Measurements from ENCODE around the gene MRPL28.

DNA sequence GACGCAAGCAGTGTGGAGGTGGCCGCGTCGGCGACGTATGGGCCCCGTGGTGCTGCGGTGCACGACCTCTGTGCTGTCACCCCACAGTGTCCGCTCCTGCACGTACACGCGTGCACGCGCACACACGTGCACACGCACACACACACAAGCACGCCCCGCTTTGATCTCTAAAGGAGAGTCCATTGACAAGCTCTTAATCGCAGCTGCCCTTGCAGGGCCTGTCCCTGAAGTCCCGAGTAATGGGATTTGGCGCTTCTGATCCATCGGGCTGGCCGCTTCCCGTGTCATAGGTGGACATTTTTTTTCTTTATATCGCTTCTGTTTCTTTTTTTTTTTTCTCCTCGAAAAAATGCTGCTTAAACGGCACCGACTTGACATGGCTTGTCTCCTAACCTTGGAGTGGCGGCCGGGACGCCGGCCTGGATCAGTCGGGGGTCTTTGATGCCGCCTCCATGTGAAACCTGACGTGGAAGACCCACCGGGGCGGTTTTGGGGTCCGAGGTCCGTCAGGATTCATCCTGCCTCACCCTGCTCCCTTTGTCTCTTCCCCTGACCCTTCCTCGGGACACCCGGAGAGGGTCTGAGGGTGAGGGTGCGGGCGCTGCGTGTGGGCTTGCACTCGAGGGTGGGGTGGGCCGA, 9.5 kb downstream of the MRPL28 start:
- TF ChIP-seq, protein P1, sequence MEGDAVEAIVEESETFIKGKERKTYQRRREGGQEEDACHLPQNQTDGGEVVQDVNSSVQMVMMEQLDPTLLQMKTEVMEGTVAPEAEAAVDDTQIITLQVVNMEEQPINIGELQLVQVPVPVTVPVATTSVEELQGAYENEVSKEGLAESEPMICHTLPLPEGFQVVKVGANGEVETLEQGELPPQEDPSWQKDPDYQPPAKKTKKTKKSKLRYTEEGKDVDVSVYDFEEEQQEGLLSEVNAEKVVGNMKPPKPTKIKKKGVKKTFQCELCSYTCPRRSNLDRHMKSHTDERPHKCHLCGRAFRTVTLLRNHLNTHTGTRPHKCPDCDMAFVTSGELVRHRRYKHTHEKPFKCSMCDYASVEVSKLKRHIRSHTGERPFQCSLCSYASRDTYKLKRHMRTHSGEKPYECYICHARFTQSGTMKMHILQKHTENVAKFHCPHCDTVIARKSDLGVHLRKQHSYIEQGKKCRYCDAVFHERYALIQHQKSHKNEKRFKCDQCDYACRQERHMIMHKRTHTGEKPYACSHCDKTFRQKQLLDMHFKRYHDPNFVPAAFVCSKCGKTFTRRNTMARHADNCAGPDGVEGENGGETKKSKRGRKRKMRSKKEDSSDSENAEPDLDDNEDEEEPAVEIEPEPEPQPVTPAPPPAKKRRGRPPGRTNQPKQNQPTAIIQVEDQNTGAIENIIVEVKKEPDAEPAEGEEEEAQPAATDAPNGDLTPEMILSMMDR (IDR thresholded peaks at IDR 0.05): no peak
- TF ChIP-seq POLR2A (IDR thresholded peaks at IDR 0.05): no peak

All from Peyer's patch (tissue), 4 donors.